Kidney epithelial cell (primary cell): Measurements from ENCODE around the gene FEZF2. TPM values are rescaled to one million over a fixed set of nuclear protein-coding genes. Genes with fewer than 3 reads are reported as not detected.

Experiments used
- DNase-seq: peaks from one replicate; pipeline ENCODE4 v3.0.0-alpha.2; 2010; ENCODE audit warnings: low read depth
- H3K27me3 ChIP-seq: 2 replicates; pipeline ENCODE4 v1.6.0; 2011; ENCODE audit warnings: low read length; ENCODE audit not compliant: control insufficient read depth, insufficient read depth
- H3K36me3 ChIP-seq: 2 replicates; pipeline ENCODE4 v1.5.1; 2011; ENCODE audit warnings: low read length; ENCODE audit not compliant: control insufficient read depth, insufficient read depth
- H3K4me3 ChIP-seq: 2 replicates; pipeline ENCODE4 v1.5.1; 2011; ENCODE audit warnings: low read depth, mild to moderate bottlenecking, control low read depth, low read length
- CTCF ChIP-seq: IDR thresholded peaks from 2 replicates; pipeline ENCODE4 v1.5.1; 2011; ENCODE audit warnings: mild to moderate bottlenecking, moderate library complexity, low read length, control low read depth, inconsistent platforms; ENCODE audit not compliant: insufficient read depth, poor library complexity, severe bottlenecking
- total RNA-seq: library from RNA; depleted of rRNA; stranded (reverse); fragments of >200 nt; gene quantifications from 2 replicates; pipeline ENCODE4 v1.2.3, GENCODE V29; 2015

FEZF2 gene
- total RNA-seq, 1 donor from 2014 or later = not detected

GRCh38 chr3:62406945-62407344 lies 33.6 kb upstream of the FEZF2 start:
- Histone ChIP-seq H3K4me3 (no peak overlapping the region), H3K36me3 (no peaks in the 10 kb centered on the region), H3K27me3 (peaks cover 3% of the 10 kb centered on the region)
- no peak for TF ChIP-seq CTCF
- no peak for DNase-seq

GRCh38 chr3:62405566-62405965 lies 32.2 kb upstream of the FEZF2 start:
- TF ChIP-seq CTCF = no peak
- no peaks in the 10 kb centered on the region for H3K36me3 ChIP-seq
- peaks cover 3% of the 10 kb centered on the region for H3K27me3 ChIP-seq
- DNase-seq = no peak
- H3K4me3 ChIP-seq = no peak overlapping the region

GRCh38 chr3:62405135-62405534 lies 31.8 kb upstream of the FEZF2 start:
- no peak for DNase-seq
- H3K27me3 ChIP-seq = peaks cover 3% of the 10 kb centered on the region
- H3K4me3 ChIP-seq = no peak overlapping the region
- no peak for TF ChIP-seq CTCF
- no peaks in the 10 kb centered on the region for H3K36me3 ChIP-seq

GRCh38 chr3:62404321-62404720 lies 31.0 kb upstream of the FEZF2 start:
- no peak for TF ChIP-seq CTCF
- no peak for DNase-seq
- no peaks in the 10 kb centered on the region for H3K36me3 ChIP-seq
- H3K4me3 ChIP-seq = no peak overlapping the region
- peaks cover 3% of the 10 kb centered on the region for H3K27me3 ChIP-seq

GRCh38 chr3:62403765-62404164 lies 30.4 kb upstream of the FEZF2 start:
- no peak overlapping the region for H3K4me3 ChIP-seq
- H3K27me3 ChIP-seq = peaks cover 3% of the 10 kb centered on the region
- no peaks in the 10 kb centered on the region for H3K36me3 ChIP-seq
- no peak for TF ChIP-seq CTCF
- DNase-seq = no peak

GRCh38 chr3:62392626-62393292 lies 19.4 kb upstream of the FEZF2 start:
- no peak for TF ChIP-seq CTCF
- Histone ChIP-seq H3K4me3 (no peak overlapping the region), H3K27me3 (peaks cover 2% of the 10 kb centered on the region), H3K36me3 (no peaks in the 10 kb centered on the region)
- no peak for DNase-seq
